Activated naive CD8-positive, alpha-beta T cell treated with anti-CD3 and anti-CD28 coated beads, Interleukin-2, amount 10 ng/mL, durations not matched to agents 7 days and 5 days (primary cell): ENCODE data around the gene BFAR. TPM values are rescaled to one million over a fixed set of nuclear protein-coding genes. Genes with fewer than 3 reads are reported as not detected.
"Not testable (repeated sequence)": the region's sequence is repeated elsewhere in the genome, so short reads cannot be mapped to it uniquely, and the experiment has no call there.

Experiments used
- ATAC-seq: fragments of 150-1000 bp; cut with Tn5 transposase; one replicate; pipeline ENCODE4 v1.10.0; 2021; ENCODE audit warnings: low read depth, moderate library complexity
- POLR2A ChIA-PET: fragments of 350-600 bp; sonication (Branson Sonifier 250); formaldehyde crosslinking; loops from one replicate; lab custom pipeline; 2021; ENCODE audit warnings: antibody characterized with exemption; lab: Charles Lee
- DNase-seq: peaks from one replicate; pipeline ENCODE4 v3.0.0; 2021
- H3K27ac Mint-ChIP-seq: one replicate; pipeline ENCODE4 v1.8.0; 2022; ENCODE audit warnings: mild to moderate bottlenecking, mixed read lengths
- H3K27me3 Mint-ChIP-seq: one replicate; pipeline ENCODE4 v1.8.0; 2022; ENCODE audit warnings: mild to moderate bottlenecking, moderate library complexity, mixed read lengths
- H3K36me3 Mint-ChIP-seq: one replicate; pipeline ENCODE4 v1.8.0; 2021; ENCODE audit warnings: mild to moderate bottlenecking, mixed read lengths
- H3K4me1 Mint-ChIP-seq: one replicate; pipeline ENCODE4 v1.8.0; 2021; ENCODE audit warnings: mixed read lengths
- H3K4me3 Mint-ChIP-seq: one replicate; pipeline ENCODE4 v1.8.0; 2022; ENCODE audit warnings: mild to moderate bottlenecking, moderate library complexity, mixed read lengths
- H3K9me3 Mint-ChIP-seq: one replicate; pipeline ENCODE4 v1.8.0; 2021; ENCODE audit warnings: mixed read lengths
- total RNA-seq, 2 experiments: library from RNA; stranded (reverse); gene quantifications; one replicate each; pipeline ENCODE4 v1.2.3, GENCODE V29; 2021

The BFAR gene
- total RNA-seq, 2 experiments from 2014 or later, result 70.6 to 71.2 TPM

DNA sequence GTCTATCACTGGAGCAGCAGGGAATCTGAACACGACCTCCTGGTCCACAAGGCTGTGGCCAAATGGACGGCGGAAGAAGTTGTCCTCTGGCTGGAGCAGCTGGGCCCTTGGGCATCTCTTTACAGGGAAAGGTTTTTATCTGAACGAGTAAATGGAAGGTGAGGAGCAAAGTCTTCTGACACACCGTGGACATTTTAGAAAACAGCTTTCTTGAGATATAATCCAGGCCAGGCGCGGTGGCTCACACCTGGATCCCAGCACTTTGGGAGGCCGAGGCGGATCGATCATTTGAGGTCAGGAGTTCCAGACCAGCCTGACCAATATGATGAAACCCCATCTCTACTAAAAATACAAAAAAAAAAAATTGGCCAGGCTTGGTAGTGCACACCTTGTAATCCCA, 17.1 kb downstream of the BFAR start:
- Mint-ChIP-seq H3K27me3 (no peaks in the 10 kb centered on the region), H3K36me3 (peaks cover 17% of the 10 kb centered on the region), H3K27ac (no peak overlapping the region), H3K9me3 (no peaks in the 10 kb centered on the region), H3K4me1 (no peaks in the 10 kb centered on the region), H3K4me3 (no peak overlapping the region)
- DNase-seq (no peak), ATAC-seq (no peak)
- POLR2A ChIA-PET, result no interaction called here

DNA sequence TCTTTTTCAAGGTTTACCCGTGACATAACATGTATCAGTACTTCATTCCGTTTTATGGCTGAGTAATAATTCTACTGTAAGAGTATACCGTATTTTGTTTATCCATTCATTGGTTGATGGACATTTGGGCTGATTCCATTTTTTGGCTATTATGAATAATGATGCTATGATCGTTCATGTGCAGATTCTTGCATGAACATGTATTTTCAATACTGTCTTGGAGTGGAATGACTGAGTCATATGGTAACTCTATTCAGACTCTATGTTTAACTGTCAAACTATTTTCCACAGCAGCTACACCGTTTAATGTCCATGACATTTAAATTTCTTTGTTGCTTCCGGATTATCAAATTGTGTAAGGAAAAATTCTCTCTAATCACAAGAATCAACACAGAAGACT, 17.9 kb downstream of the BFAR start:
- Mint-ChIP-seq H3K27ac (no peak overlapping the region), H3K36me3 (peaks cover 23% of the 10 kb centered on the region), H3K4me1 (no peaks in the 10 kb centered on the region), H3K27me3 (no peaks in the 10 kb centered on the region), H3K9me3 (no peaks in the 10 kb centered on the region), H3K4me3 (no peak overlapping the region)
- DNase-seq (no peak), ATAC-seq (no peak)
- POLR2A ChIA-PET, result interaction anchor here (0.6 kb wide), 1 partner anchor 34 kb away, joined by 3 read pairs; no protein-coding TSS in a partner anchor

DNA sequence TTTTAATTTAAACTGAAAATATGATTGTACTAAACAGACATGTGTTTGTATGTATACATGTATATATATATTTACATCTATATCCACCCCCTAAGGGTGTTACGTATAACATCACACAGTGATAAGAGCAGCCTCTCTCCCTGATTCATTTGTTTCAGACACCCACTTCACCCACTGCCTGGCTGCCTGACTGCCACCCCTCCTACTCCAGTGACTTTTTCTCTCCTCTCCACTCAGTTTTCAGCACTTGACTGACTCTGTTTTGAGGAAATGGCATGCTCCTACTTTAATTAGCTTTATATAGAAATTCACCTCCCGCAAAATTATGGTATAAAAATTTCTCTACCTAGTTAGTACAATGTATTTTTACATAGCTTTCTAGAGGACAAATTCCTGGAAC, 20.0 kb downstream of the BFAR start:
- H3K4me3 Mint-ChIP-seq, result no peak overlapping the region
- no peaks in the 10 kb centered on the region for H3K9me3 Mint-ChIP-seq
- DNase-seq (no peak), ATAC-seq (no peak)
- no peaks in the 10 kb centered on the region for H3K4me1 Mint-ChIP-seq
- no peaks in the 10 kb centered on the region for H3K27me3 Mint-ChIP-seq
- peaks cover 28% of the 10 kb centered on the region for H3K36me3 Mint-ChIP-seq
- H3K27ac Mint-ChIP-seq, result no peak overlapping the region
- POLR2A ChIA-PET, result no interaction called here

DNA sequence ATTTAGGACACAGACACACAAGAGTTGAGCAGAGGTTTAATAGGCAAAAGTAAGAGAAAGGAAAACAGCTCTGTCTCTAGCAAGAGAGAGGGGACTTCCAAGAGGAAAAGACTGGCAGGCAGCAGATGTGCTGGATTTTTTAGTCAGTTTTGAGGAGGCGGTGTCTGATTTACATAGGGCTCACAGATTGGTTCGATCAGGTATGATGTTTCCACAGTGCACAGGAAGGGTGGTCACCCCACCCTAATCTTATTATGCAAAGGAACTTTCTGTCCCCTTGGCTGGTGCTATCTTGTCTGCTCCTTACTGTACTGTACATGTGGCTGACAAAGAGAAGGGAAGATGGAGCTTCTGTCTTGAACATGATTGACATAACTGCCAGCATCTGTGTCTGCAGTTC, 25.3 kb downstream of the BFAR start:
- POLR2A ChIA-PET, result interaction anchor here (1.2 kb wide), 1 partner anchor 24 kb away, joined by 3 read pairs; no protein-coding TSS in a partner anchor
- DNase-seq, result no peak
- Mint-ChIP-seq H3K9me3 (no peaks in the 10 kb centered on the region), H3K36me3 (peaks cover 33% of the 10 kb centered on the region), H3K4me3 (no peak overlapping the region), H3K27me3 (no peaks in the 10 kb centered on the region), H3K4me1 (peaks cover 6% of the 10 kb centered on the region), H3K27ac (peak overlapping the region; percentile 60)
- peak; percentile 26 for ATAC-seq

DNA sequence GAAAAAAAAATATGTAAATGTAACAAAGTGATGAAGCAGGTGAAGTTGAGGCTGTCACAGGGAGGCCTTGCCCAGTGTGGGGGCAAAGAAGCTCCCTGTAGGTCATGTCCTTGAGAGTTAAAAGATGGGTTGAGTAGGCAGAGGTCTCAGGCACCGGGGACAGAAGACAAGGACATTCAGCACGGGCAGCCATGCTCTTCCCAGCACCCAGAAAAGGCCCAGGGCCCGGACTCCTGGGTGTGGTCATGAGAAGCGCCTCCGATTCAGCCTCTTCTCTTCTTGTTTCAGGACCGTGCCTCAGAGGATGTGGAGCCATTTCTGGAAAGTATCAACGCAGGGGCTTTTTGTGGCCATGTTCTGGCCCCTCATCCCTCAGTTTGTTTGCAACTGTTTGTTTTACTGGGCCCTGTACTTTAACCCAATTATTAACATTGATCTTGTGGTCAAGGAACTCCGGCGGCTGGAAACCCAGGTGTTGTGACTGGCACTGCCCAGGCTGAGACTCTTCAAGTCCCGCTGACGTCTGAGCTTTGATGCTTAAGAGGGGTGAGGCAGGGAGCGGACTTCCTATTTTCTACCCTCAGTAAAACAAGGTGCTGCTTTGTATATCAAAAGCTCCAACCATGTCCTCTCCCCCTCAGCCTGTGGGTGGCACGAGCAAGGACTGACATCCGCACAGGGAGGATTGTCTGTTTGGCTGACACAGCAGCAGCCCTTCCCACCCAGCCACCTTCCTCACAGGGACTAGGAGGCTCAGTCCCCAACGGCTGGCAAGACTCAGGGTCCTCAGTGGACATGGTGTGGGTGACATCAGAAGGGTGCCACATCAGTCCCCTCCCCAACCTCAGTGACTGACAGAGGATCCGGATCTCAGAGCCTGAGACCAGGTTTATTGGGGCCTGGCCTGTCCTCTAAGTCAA, 34.9 kb downstream of the BFAR start:
- Mint-ChIP-seq H3K36me3 (peaks cover 43% of the 10 kb centered on the region), H3K27ac (peak overlapping the region; percentile 12), H3K27me3 (no peaks in the 10 kb centered on the region), H3K4me3 (no peak overlapping the region), H3K9me3 (no peaks in the 10 kb centered on the region), H3K4me1 (peaks cover 5% of the 10 kb centered on the region)
- DNase-seq (no peak), ATAC-seq (no peak)
- POLR2A ChIA-PET, result no interaction called here

DNA sequence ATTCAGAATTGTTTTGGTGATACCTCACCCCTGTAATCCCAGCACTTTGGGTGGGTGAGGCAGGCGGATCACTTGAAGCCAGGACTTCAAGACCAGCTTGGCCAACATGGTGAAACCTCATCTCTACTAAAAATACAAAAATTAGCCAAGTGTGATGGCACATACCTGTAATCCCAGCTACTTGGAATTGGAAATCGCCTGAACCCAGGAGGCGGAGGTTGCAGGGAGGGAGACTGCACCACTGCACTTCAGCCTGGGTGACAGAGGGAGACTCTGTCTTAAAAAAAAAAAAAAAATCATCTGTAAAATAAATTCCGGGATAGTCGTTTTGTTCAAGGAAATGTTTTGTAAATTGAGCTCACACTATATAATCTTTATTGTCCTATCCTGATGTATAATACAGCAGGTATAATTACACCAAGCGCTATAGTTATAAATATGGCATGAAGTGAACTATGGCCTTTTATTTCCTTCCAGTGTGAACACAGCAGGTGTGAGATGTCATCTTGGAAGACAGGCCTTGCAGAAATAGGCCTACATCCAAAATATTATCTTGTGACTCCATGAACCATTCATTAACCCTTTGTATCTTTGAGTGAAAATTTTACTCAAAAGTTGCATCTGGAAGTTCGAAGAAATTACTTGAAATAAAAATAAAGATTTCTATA, 35.9 kb downstream of the BFAR start:
- no peak for ATAC-seq
- POLR2A ChIA-PET, result no interaction called here
- peaks cover 41% of the 10 kb centered on the region for H3K36me3 Mint-ChIP-seq

DNA sequence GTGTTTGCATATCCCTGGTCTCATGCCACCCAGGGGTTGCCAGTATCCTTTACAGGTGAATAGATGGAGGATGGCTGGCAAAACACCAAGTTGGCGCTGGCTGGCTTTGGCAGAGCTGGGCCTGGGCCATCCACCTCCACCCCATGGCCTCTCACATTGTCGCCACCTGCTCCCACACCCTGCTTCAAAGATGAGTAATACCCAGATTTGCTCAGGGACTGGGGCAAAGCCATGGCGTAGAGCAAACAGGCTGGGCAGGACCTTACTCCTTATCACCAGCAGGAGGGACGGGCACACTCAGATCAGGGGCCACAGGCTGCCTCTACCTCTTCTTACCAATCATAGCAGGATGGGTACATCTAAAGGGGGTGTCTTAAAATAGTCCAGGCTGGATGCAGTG, 37.0 kb downstream of the BFAR start:
- H3K27me3 Mint-ChIP-seq, result no peaks in the 10 kb centered on the region
- DNase-seq (no peak), ATAC-seq (no peak)
- no peak overlapping the region for H3K27ac Mint-ChIP-seq
- H3K4me1 Mint-ChIP-seq, result peaks cover 6% of the 10 kb centered on the region
- H3K9me3 Mint-ChIP-seq, result no peaks in the 10 kb centered on the region
- POLR2A ChIA-PET, result no interaction called here
- H3K4me3 Mint-ChIP-seq, result no peak overlapping the region
- H3K36me3 Mint-ChIP-seq, result peaks cover 35% of the 10 kb centered on the region

More for the DNA sequence above, 35.9 kb downstream of the BFAR start:
- H3K27ac Mint-ChIP-seq, result no peak overlapping the region
- no peaks in the 10 kb centered on the region for H3K9me3 Mint-ChIP-seq
- H3K27me3 Mint-ChIP-seq, result no peaks in the 10 kb centered on the region
- no peak overlapping the region for H3K4me3 Mint-ChIP-seq
- DNase-seq, result no peak
- H3K4me1 Mint-ChIP-seq, result peaks cover 6% of the 10 kb centered on the region

DNA sequence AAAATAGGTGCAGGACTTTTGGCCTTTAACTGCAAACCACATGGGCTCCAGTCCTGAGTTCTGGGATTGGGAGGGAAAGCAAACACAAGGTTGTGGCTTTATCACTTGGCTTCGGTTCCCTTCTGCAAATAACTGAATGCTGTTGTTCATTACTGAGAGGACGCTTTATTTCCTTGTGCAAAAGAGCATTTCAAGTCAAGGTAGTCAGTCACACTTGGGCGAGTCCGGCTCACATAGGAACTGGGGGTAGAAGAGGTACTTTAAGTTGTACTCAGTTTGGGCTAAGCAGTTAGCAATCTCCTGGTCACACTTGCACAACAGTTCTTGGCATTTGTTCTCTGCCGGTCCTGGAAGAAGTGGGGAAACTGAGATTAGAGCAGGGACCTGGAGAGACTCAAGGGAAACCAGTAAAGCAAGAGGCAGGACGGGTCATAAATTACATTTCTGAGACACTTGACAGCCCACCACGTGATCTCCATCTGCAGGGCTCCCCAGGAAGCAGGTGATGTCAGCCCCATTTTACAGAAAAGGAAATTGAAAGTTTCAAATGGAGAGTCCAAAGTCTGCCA, 39.7 kb downstream of the BFAR start:
- H3K9me3 Mint-ChIP-seq, result no peaks in the 10 kb centered on the region
- H3K27ac Mint-ChIP-seq, result peak overlapping the region; percentile 1
- H3K36me3 Mint-ChIP-seq, result peaks cover 14% of the 10 kb centered on the region
- ATAC-seq (peak; percentile 52), DNase-seq (no peak)
- POLR2A ChIA-PET, result no interaction called here
- peak overlapping the region; percentile 4 for H3K4me3 Mint-ChIP-seq
- H3K27me3 Mint-ChIP-seq, result peaks cover 5% of the 10 kb centered on the region
- H3K4me1 Mint-ChIP-seq, result peaks cover 8% of the 10 kb centered on the region

DNA sequence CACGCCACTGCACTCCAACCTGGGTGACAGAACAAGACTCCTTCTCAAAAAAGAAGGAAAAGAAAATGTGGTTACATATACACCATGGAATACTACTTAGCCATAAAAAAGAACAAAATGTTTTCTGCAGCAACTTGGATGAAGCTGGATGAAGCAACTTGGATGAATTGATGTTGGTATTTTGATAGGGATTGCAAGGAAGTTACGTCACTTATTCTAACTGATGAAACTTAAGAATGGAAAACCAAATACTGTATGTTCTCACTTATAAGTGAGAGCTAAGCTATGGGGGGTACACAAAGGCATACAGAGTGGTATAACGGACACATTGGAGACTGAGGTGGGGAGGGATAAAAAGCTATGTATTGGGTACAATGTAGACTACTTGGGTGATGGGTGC, 43.9 kb downstream of the BFAR start:
- DNase-seq (no peak), ATAC-seq (no peak)
- Mint-ChIP-seq H3K4me3 (no peak overlapping the region), H3K36me3 (peaks cover 3% of the 10 kb centered on the region), H3K27ac (no peak overlapping the region), H3K4me1 (peaks cover 8% of the 10 kb centered on the region), H3K9me3 (peaks cover 2% of the 10 kb centered on the region), H3K27me3 (peaks cover 5% of the 10 kb centered on the region)
- POLR2A ChIA-PET, result no interaction called here

DNA sequence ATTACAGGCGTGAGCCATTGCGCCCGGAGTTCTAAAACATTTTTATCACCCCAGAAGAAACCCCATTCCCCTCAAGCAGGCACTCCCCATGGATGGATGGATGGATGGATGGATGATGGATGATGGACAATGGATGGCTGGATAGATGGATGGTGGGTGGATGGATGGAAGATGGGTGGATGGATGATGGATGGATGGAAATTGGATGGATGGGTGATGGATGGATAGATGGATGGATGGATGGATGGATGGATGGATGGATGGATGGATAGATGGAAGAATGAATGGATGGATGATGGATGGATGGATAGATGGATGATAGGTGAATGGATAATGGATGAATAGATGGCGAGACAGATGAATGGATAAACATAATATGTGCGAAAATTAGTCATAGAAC, 44.9 kb downstream of the BFAR start:
- peaks cover 3% of the 10 kb centered on the region for H3K36me3 Mint-ChIP-seq
- ATAC-seq (no peak), DNase-seq (no peak)
- peaks cover 5% of the 10 kb centered on the region for H3K27me3 Mint-ChIP-seq
- no peak overlapping the region for H3K27ac Mint-ChIP-seq
- H3K4me1 Mint-ChIP-seq, result peaks cover 3% of the 10 kb centered on the region
- POLR2A ChIA-PET, result no interaction called here
- peaks cover 2% of the 10 kb centered on the region for H3K9me3 Mint-ChIP-seq
- H3K4me3 Mint-ChIP-seq, result no peak overlapping the region

DNA sequence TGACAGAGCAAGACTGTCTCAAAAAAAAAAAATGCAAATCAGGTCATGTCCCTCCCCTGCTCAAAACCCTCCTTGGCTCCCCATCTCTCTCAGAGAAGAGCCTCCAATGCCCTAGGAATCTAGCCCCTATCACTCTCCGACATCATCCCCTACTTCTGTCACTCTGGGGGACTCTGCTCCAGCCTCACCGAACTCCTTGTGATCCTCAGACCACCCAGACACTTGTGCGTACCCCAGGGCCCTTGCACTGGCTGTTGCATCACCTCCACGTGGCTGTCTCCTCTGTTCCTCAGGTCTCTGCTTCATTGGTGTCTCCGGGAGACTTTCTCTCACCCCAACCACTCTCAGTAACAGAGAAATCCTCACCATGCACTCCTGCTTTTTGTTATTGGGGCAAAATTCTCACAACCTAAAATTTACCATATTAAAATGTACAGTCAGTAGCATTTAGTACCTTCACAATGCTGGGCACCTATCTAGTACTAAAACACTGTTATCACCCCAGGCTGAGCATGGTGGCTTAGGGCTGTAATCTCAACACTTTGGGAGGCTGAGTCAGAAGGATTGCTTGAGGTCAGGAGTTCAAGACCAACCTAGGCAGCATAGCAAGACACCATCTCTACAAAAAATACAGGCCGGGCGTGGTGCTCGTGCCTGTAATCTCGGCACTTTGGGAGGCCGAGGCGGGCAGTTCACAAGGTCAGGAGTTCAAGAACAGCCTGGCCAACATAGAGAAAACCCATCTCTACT, 46.2 kb downstream of the BFAR start:
- POLR2A ChIA-PET, result no interaction called here
- ATAC-seq (no peak), DNase-seq (no peak)
- Mint-ChIP-seq H3K9me3 (peaks cover 2% of the 10 kb centered on the region), H3K27me3 (peaks cover 7% of the 10 kb centered on the region), H3K27ac (no peak overlapping the region), H3K4me3 (no peak overlapping the region), H3K4me1 (peaks cover 2% of the 10 kb centered on the region), H3K36me3 (peaks cover 2% of the 10 kb centered on the region)

DNA sequence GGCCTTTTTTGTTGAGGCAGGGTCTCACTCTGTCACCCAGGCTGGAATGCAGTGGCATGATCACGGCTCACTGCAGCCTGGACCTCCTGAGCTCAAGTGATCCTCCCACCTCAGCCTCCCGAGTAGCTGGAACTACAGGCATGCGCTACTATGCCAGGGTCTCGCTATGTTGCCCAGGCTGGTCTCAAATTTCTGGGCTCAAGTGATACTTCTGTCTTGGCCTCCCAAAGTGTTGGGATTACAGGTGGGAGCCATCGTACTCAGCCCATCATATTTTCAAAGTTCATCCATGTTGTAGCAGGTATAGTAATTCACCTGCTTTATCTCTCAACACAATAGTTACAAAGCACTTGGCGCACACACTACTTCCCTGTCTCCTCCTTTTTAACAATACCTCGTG, 47.6 kb downstream of the BFAR start:
- H3K27me3 Mint-ChIP-seq, ATAC-seq, H3K9me3 Mint-ChIP-seq, POLR2A ChIA-PET, H3K27ac Mint-ChIP-seq, H3K36me3 Mint-ChIP-seq, H3K4me3 Mint-ChIP-seq, H3K4me1 Mint-ChIP-seq, DNase-seq: not testable (repeated sequence)

DNA sequence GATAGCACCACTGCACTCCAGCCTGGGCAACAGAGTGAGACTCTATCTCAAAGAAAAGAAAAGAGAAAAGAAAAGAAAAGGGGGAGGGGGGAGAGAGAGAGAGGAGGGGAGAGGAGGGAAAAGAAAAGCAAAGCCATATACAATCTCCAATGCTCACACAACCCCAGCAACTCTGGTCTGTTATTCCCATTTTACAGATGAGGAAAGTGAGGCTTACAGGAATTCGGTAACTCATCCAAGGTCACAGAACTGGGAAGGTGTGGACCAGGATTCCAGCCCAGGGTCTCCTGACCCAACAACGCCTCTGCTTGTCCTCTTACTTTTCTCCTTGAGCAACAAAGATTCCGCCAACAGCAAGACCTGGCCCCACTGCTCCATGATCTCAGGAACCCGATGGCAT, 48.4 kb downstream of the BFAR start:
- Mint-ChIP-seq H3K9me3 (peaks cover 2% of the 10 kb centered on the region), H3K4me1 (no peaks in the 10 kb centered on the region), H3K27ac (no peak overlapping the region), H3K27me3 (peaks cover 2% of the 10 kb centered on the region), H3K4me3 (no peak overlapping the region), H3K36me3 (no peaks in the 10 kb centered on the region)
- no peak for ATAC-seq
- DNase-seq, result no peak
- POLR2A ChIA-PET, result no interaction called here
